ENCODE measurements around the gene PLS1. TPM values are rescaled to one million over a fixed set of nuclear protein-coding genes. Genes with fewer than 3 reads are reported as not detected.
"Not testable (repeated sequence)": the region's sequence is repeated elsewhere in the genome, so short reads cannot be mapped to it uniquely, and the experiment has no call there.

The PLS1 gene
- polyA plus RNA-seq, 4 donors: 25.0 to 29.3 (median 27.1) TPM

DNA sequence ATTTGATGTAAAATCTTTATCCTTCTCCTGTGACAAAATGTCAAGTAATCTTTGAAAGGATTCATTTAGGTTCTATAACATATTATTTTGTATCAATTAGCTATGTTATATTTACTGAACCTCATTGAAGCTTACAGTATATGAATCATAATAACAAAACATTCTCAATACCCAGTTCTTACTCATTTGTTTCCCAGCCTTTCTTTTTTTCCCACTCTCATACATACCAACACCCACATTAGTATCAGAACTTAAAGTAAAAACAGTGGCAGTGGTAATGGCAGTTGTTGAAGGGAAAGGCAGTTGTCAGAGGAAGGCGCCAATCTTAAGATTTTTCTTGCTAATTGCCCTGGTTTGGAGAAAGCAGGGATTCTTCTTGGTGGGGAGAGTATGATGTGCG is 94.4 kb downstream of the PLS1 start:
- no peak for DNase-seq (ENCODE audit: low read depth in 4 of 4, low spot score in 2 of 4)

DNA sequence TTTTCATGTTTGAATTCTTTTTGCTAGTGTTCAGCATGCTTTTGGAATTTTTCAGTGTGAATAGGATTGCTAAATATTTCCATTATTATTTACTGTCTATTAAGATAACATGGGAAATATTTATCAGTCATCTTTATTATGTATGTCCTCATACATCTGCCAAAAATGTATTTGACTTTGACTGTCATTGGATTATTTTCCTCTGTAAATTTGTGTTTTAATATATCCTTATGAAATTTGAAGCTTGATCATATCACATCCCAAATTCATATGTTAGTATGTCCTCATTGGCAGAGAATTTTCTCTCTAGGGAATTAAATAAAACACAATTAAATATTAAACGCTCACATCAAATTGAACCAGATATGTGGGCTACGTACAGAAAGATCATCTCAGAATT is 95.3 kb downstream of the PLS1 start:
- DNase-seq (ENCODE audit: low read depth in 4 of 4, low spot score in 2 of 4): no peak

DNA sequence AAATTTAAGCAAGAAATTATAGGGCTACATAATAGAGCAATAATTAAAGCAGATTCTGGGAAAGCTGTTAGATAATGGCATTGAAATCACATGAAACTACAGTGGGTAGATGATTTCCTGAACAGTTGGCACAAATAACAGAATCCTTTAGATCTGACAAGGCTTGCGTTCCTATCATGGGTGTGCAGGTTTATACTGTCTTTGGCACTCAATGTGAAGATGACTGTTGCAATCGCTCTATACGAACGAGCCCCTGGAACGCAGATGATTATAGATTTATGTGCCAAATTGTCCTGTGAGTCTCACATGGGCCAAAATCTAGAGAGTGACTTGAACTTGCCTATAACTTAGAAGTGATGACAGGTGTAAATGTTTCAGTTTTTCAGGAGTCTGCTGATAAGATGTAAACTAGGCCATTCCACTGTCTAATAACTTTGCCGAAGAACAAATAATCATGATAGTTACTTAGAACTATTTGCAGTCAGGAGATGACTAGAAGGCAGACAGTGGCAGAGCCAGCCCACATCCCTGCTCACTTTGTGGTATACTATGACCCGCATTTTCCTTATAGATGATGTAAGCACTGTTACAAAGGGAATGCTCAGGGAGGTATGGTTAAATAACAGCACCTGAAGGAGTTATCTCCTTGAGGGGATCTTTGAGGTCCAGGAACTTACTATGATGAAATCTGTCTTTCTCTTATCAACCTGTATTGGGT is 97.1 kb downstream of the PLS1 start:
- DNase-seq (ENCODE audit: low read depth in 4 of 4, low spot score in 2 of 4): no peak

DNA sequence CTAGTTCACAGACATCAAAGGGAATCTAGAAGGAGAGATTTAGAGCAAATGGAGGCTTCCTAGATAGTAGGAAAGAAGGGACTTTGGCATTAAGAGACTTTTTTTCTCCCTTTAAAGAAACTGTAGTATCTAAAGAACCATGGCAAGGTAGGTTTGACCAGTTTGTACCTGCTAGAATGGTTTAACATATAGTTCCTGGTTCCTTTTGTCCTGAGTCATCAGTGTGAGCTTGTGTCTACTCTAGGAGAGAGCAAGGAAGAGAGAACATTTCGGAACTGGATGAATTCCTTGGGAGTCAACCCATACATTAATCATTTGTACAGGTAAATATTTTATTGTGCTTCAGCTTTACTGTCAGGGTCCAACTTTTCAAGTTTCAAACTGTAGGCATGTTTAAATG is 98.0 kb downstream of the PLS1 start:
- no peak for DNase-seq (ENCODE audit: low read depth in 4 of 4, low spot score in 2 of 4)

DNA sequence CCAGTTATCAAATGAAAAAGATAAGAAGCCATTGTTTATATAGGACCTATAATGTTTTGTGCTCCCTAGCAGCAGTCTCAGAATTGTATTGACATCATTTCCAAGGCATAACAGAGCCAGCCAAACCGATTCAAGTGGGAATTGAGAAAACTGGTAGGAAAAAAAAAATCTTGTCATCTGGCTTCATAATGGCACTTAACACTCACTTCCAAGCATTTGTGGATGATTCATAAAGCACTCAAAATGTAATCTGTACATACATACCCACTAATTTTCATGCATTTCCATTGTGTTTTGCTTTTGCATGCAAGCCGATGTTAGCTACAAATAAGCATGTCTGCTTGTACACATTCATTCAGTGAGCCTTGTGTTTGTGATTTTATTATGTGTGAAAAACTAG is 109.0 kb downstream of the PLS1 start:
- no peak for DNase-seq (ENCODE audit: low read depth in 4 of 4, low spot score in 2 of 4)

DNA sequence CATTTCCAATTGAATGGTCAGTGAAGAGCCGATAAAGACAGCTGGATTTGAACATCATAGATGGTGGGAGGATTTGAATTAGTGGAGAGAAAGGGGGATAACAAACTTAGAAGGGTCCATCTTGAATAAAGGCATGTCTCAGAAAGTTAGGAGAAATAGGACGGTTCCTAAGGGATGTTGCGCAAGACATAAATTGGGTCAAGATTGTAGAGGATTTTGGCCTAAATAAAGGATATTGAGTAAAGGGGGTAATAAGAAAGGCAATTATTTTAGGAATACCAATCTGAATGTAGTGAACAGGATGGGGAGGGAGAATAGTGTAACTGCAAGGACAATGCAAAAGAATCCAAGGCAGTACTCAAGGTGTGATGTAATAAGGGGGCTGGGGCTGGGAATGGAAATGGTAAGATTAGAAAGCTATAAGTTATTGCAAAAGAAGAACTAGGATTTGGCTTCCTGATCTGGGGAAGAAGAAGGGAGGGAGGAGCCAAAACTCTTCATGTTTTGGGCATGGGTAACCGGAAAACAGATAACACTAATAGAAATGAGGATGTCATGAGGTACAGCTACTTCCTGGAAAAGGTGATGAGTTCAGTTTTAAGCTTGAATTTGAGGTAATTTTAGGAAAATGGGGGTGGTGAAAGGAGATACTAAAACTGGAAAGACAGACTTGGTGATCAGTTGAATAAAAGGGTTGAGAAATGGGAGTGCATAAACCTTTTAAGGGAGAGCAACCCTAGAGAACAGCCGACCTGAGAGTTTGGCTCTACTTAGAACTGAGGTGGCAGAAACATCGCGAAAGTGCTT is 110.3 kb downstream of the PLS1 start:
- no peak for DNase-seq (ENCODE audit: low read depth in 4 of 4, low spot score in 2 of 4)

DNA sequence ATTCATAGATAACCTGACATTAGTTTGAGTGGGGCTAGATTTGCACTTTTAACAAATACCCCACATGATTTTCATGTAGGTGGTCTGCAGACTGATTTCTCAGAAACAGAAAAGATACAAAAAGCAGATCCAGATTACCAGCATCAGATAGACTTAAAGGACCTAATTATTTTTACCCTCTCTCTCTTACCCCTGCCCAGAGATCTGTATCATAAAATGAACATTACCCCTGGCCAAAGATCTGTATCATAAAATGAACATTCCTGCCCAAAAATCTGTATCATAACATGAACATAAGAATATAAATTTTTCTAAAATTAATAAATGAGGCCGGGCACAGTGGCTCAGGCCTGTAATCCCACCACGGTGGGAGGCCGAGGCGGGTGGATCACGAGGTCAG is 113.0 kb downstream of the PLS1 start:
- DNase-seq (ENCODE audit: low read depth in 4 of 4, low spot score in 2 of 4): no peak

DNA sequence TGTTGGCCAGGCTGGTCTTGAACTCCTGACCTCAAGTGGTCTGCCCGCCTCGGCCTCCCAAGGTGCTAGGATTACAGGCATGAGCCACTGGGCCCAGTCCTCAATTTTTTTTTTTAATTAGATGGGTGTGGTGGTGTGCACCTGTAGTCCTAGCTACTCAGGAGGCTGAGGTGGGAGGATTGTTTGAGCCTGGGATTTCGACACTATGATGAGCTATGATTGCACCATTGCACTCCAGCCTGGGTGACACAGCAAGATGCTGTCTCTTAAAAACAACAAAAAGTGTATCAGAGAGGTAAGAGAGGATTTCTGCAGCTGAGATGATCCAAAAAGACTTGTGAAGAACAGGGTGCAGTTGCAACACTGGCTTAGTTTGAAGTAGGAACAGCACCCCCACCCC is 118.7 kb downstream of the PLS1 start:
- DNase-seq (ENCODE audit: low read depth in 4 of 4, low spot score in 2 of 4): not testable (repeated sequence)

DNA sequence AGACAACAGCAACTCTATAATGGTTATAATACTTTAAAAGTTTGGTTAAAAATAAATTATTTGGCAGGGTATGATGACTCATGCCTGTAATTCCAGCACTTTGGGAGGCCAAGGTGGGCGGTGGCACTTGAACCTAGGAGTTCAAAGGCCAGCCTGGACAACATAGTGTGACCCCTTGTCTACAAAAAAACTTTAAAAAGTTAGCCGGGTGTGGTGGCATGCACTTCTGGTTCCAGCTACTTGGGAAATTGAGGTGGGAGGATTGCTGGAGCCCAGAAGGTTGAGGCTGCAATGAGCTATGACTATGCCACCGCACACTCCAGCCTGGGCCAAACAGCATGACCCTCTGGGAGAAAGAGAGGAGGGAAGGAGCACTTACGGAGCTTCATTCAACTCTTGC is 119.9 kb downstream of the PLS1 start:
- no peak for DNase-seq (ENCODE audit: low read depth in 4 of 4, low spot score in 2 of 4)

DNA sequence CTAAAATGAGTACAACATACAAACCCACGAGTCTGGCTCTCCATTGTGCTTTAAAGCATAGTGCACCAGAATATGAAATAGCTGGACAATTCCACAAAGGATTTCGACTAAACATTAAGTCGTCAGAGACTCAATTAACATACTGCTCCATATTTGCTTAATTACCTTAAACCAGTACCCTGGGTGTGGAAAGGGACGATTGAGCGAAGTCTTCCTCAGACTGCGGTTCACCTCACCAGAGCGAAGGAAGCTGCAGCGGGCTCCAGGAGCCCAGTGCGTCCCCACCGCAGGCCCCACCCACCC is 127.4 kb downstream of the PLS1 start:
- DNase-seq (ENCODE audit: low read depth in 4 of 4, low spot score in 2 of 4): no peak

DNA sequence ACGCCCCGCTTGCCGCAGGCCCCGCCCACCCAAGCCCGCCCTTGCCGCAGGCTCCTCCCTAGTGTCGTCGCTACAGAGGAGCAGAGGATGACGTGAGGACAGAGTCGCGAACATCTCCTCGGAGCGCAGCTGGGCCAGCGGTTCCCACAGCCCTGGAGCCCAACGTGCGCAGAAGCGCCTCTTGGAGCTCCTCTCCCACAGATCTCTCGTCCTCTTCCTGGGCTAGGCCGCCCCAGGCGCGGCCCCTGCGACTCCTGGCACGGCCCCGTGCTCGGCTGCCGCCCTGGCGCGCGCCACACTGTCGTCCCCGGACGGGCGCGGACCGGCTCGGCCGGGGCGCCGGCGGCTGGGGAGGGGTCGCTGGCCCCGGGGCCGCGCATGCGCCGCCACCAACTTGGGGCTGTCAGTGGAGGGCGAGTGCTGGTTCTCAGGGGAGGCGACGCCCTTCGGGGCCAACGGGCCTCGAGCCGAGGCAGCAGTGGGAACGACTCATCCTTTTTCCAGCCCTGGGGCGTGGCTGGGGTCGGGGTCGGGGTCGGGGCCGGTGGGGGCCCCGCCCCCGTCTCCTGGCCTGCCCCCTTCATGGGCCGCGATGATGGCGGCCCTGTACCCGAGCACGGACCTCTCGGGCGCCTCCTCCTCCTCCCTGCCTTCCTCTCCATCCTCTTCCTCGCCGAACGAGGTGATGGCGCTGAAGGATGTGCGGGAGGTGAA is 127.9 kb downstream of the PLS1 start, which contains the start of gene TRPC1:
TRPC1 (plus strand) TSS at position 67 of the 714 bp plus-strand sequence; CDS start at position 593, 526 bp downstream.
- peak; percentile 69 to 78 (median 78) for DNase-seq (ENCODE audit: low read depth in 4 of 4, low spot score in 2 of 4)

DNA sequence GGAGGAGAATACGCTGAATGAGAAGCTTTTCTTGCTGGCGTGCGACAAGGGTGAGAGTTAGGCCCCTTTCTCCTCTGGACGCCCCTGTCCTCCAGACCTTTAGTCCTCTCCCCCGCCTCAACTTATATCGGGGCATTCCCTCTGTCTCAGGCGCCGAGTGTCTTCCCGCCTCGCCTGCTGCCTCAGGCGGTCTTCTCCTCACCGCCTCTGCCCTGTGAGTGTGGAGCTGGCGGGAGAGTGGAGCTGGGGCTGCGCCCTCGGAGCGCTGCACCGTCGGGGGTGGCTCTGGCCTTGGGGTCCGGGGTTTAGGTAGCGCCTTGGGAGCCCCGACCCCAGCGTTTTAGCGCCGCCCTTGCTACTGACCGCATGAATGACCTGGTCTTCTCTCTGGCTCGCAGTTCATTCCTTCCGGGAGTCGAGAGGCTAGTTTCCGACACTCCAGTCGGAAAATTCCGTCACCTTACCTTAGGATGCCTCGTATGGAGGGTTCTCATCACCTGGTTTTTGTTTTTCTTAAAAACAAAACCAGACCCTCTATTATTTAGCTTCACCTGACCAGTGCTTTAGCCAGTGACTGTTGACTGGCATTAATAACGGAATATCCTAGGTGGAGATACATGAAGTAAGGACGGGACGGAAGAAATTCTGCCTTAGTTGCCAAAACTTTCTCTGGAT is 128.6 kb downstream of the PLS1 start:
- peak; percentile 37 to 71 (median 52) for DNase-seq (ENCODE audit: low read depth in 4 of 4, low spot score in 2 of 4)

DNA sequence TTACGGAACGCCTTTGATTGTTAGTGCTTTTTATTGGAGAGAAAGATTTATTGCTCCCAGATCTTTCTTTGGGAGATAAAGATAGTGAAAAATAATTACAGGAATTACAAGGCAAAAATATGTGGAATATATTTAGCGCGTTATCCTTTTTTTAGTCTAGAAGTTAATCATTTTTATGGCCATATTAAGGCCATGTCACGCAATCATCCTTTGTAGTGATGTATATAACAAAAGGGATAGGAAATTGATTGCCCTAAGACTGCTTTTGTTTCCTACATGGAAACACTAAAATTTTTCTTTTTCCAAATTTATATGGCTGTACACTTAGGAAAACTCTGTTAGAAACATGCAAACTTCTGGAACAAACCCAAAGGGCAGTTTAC is 129.2 kb downstream of the PLS1 start:
- DNase-seq (ENCODE audit: low read depth in 4 of 4, low spot score in 2 of 4): peak in 1 of 4 donors; percentile 4

DNA sequence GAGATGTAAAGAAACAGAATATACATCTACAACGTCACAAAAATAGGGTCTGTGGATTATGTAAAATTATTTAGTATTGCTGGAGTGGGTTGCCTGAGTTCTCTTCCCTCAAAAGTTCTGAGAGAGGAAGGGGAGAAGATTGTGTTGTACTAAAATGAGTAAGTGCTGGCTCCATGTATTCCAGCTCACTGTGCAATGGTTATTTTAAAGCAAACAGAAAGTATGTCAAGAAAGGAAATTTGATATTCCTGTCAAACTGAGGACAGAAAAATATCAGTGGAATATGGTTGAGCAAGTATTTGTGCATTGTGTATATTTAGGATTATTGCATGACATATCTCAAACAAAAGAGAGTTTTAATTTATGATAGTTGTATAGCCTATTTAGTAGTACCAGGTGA is 129.8 kb downstream of the PLS1 start:
- DNase-seq (ENCODE audit: low read depth in 4 of 4, low spot score in 2 of 4): no peak

DNA sequence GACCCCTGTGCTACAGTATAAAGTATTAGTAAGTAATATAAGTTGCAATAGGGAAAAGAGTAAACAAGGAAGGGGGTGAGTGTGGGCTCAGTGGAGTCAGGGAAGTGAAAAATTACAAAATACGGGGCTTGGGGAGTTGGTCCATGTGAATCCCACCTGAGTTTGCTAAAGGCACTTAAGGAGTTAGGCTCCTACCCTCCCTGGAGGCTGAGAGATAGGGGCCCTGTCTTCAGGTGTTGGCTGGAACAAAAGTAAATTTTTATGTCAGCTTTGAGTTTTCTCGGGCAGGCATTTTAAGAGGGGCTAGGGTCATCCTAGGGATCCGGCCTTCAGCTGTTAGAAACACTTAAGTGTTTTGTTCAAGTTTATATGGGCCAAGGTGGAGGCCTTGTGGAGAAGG is 135.9 kb downstream of the PLS1 start:
- DNase-seq (ENCODE audit: low read depth in 4 of 4, low spot score in 2 of 4): no peak

DNA sequence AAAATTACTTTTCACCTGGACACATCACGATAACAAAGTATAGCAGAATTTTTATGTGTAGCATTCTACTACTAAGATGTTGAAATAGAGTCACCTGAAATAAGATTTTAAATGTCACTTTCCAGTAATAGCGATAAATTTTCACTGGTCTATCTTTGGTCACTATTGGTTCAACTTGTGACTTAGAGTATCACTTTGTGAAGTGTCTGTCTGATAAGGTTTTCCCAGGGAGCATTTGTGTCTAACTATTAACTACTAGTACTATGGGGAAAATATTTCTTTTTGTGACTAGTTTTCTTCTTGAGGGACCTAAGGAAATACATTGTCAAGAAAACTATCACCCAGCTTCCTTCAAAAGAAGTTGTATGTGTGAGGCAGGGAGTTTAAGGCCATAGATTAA is 138.6 kb downstream of the PLS1 start:
- no peak for DNase-seq (ENCODE audit: low read depth in 4 of 4, low spot score in 2 of 4)

DNA sequence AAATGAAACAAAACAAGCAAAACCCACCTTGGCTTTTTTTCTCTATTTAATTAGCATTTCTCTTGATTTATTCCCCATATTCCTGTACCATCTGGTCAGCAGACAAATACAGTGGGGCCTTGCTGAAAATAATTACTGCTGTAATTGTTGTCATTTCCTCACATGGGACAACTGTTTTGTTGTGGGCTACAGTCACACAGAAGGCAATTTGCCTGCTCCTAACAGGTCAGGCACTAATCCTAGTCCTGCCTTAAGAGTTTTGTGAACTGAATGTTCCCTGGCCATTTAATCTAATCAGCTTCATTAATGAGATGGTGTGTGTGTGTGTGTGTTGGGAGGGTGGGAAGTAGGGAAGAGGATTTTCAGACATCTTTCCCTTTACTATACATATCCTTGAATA is 139.3 kb downstream of the PLS1 start:
- DNase-seq (ENCODE audit: low read depth in 4 of 4, low spot score in 2 of 4): no peak

DNA sequence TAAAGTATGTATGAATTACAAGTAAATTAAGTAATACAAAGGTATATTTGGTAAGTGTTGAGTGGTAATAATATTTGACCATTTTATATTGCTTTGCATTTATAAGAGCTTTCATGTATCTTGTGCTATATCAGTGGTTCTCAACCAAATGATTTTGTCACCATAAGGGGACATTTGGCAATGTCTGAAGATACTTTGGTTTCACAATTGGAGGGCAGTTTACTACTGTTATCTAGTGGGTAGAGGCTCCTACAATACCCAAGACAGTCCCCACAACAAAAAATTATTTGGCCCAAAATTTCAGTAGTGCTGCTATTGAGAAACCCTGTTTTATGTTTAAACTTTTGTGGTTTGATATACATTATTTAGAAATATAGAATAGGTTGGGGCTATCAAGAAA is 142.2 kb downstream of the PLS1 start:
- no peak for DNase-seq (ENCODE audit: low read depth in 4 of 4, low spot score in 2 of 4)

DNA sequence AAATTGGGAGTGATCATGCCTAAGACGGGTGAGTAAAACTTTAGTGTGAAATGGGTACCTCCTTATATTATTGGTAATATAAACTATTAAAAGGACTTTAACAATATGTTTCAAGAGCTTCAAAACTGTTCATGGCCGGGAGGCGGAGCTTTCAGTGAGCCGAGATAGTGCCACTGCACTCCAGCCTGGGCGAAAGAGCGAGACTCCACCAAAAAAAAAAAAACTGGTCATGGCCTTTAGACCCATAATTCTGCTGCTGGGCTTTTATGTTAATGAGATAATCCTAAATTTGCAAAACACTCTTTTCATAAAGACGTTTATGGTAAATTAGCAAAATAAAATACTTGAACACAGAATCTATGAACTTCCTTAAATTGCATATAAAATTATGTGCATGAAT is 150.5 kb downstream of the PLS1 start:
- DNase-seq (ENCODE audit: low read depth in 4 of 4, low spot score in 2 of 4): no peak

DNA sequence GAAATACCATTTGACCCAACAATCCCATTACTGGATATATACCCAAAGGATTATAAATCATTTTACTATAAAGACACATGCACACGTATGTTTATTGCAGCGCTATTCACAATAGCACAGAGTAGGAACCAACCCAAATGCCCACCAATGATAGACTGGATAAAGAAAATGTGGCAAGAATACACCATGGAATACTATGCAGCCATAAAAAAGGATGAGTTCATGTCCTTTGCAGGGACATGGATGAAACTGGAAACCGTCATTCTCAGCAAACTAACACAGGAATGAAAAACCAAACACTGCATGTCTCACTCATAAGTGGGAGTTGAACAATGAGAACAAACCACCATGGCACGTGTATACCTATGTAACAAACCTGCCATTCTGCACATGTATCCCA is 154.3 kb downstream of the PLS1 start:
- not testable (repeated sequence) for DNase-seq (ENCODE audit: low read depth in 4 of 4, low spot score in 2 of 4)

DNA sequence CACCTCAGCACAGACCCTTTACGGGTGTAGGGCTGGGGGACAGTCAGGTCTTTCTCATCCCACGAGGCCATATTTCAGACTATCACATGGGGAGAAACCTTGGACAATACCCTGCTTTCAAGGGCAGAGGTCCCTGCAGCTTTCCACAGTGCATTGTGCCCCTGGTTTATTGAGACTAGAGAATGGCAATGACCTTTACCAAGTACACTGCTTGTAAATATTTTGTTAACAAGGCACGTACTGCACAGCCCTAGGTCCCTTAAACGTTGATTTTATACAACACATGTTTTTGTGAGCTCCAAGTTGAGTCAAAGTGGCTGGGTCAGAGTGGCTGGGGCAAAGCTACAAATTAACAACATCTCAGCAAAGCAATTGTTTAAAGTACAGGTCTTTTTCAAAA is 156.4 kb downstream of the PLS1 start:
- not testable (repeated sequence) for DNase-seq (ENCODE audit: low read depth in 4 of 4, low spot score in 2 of 4)
